Subcutaneous adipose tissue (tissue), 4 donors: ENCODE measurements around the gene KCNJ5. TPM values are rescaled to one million over a fixed set of nuclear protein-coding genes. Genes with fewer than 3 reads are reported as not detected.

Experiments
- total RNA-seq, 4 donors: library from RNA; depleted of rRNA; stranded (reverse); fragments of >200 nt; gene quantifications; one replicate each; pipeline ENCODE4 v1.1.0, GENCODE V29; 2016
- TF ChIP-seq, protein P1 (sequence below): fragments of 450-650 bp; IDR thresholded peaks from one replicate; pipeline ENCODE4 v1.5.1; 2016; ENCODE audit warnings: low read depth, mild to moderate bottlenecking, control low read depth, antibody characterized with exemption, moderate library complexity

The KCNJ5 gene
- total RNA-seq, 4 donors from 2014 or later: 1.8 to 12.2 (median 4.1) TPM

DNA sequence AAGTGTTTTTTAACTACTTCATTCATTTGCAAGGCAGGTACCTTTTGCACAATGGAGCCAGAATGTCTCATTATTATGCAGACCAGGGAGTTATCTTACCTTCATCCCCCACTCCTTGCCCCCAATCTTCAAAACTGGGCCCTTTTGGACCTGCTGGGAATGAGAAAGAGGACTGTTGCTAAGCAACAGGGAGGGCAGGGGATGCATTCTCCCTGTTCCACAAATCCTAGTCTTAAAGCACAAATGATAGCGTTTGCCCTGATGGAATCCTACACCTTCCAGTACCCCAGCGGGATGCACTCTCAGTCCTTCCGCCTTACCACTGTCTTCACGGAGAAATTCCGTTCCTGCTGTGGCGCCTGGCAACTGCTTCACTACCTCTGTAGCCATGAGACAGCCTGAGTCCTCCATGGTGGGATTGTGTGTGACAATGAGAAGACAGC is 20.0 kb upstream of the KCNJ5 start:
- TF ChIP-seq, protein P1, sequence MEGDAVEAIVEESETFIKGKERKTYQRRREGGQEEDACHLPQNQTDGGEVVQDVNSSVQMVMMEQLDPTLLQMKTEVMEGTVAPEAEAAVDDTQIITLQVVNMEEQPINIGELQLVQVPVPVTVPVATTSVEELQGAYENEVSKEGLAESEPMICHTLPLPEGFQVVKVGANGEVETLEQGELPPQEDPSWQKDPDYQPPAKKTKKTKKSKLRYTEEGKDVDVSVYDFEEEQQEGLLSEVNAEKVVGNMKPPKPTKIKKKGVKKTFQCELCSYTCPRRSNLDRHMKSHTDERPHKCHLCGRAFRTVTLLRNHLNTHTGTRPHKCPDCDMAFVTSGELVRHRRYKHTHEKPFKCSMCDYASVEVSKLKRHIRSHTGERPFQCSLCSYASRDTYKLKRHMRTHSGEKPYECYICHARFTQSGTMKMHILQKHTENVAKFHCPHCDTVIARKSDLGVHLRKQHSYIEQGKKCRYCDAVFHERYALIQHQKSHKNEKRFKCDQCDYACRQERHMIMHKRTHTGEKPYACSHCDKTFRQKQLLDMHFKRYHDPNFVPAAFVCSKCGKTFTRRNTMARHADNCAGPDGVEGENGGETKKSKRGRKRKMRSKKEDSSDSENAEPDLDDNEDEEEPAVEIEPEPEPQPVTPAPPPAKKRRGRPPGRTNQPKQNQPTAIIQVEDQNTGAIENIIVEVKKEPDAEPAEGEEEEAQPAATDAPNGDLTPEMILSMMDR: no peak

DNA sequence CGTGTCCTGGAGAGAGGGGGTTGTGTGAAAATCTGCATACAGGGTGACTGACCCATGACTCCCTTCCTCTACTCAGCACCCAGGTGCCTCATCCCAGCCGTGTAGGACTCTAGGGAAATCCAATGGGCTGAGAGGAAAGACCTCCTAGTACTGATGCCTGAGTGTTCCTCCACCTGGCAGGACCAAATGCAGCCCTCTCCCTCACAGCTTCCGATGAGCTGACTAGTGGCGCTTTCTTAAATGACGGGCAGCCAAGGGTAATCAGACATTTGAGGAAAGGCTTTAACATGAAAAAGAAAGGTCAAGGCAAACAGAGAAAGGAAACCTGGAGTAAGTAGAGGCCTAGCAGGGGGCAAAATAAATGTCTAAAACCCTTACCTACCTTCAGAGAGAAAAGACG is 19.1 kb upstream of the KCNJ5 start:
- TF ChIP-seq, protein P1: no peak

DNA sequence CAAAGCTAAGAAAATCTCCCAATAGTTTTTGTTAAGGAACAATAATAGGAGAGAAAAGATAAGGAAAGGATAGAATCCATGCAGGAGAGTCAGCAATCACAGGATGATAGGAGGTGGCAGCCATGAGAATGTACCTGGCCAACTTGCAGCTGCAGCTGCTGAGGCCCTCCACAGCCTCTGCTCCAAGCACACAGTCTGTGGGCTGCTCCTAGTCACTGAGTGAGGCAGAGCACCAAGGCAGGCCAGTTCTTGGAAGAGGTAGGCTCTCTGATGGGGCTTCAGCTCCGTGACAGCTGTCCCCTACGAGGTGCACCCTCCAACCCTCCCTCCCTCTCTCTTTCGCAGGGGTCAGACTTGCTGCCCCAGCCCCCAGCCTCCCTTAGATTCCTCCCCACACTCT is 18.6 kb upstream of the KCNJ5 start:
- TF ChIP-seq, protein P1: no peak

DNA sequence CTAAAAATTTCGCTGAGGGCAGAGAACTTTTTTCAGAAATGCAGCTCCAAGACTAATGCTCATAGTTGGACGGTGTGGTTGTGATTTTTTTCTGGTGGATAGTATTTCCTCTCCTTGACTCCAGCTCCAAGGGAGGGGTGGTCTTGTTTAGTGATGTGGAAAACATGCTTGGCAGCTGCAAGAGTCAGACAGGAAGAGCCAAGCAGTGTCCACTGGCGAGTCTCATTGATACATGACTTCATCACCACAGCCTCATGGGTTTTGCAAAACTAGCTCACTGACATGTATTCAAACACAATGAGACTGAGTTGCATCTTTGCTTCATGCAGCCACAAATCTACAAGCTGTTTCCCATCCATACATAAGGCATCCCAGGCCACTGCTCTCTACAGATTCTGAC is 16.7 kb upstream of the KCNJ5 start:
- TF ChIP-seq, protein P1: no peak

DNA sequence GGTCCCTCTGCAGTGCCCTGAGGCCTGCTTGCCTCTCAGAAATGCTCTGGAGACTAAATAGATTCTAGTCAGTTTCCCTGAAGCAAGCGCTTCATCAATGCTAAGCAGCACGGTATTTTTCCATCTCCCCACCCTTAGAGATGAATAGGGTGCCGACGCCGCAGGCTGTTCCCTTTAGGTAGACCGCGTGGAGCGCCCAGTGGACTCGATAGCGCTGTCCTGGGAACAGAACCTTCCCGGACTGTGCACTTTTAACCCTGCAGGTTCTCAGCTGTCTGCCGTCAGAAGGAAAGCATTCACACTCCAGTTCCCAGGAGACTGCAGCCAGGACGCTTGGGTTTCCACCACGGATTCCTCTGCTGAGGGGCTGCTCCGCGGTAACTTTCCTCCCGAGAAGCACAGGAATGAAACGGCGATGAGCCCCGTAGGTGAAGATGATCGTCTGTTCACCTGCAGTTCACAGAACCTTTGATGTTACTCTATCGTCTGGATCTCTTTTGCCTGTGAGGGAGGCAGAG is 15.0 kb upstream of the KCNJ5 start:
- TF ChIP-seq, protein P1: no peak

DNA sequence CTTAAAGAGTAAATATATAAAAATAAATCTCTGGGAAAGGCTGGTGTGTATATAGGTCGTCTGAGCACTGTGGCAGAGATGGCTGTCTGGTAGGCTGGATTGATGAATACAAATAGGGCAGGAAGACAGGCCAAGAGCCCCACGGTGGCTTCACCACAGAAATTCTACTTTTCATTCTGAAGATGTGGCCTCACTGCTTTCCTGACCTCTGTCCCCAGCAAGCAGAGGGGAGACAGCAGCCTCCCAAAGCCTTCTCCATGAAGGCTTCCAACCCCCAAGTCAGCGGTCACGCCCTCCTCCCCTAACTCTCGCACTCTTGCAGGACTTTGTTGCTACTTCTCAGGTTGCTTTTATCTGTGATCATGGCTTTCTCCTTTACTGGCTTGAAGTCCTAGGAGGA is 13.4 kb upstream of the KCNJ5 start:
- TF ChIP-seq, protein P1: no peak

DNA sequence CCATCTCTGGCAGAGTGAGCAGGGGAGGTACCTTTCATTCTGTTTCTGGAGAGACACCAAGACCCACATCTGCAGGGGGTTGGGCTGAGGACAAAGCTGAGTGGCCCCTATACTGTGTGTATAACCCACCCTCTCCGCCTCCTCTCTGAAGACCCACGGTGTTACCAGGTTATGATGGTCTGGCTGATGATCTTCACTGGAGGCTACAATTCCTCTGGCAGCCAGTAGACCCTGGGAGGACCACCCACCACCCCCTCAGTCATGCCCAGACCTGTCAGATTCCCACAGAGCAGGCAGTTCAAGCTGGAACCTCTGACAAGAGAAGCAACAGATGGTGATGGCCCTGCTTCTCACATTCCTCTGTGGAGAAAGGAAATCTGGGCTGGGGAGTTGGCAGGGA is 12.7 kb upstream of the KCNJ5 start:
- TF ChIP-seq, protein P1: no peak
